Measurements from ENCODE around the gene LMAN1L. TPM values are rescaled to one million over a fixed set of nuclear protein-coding genes. Genes with fewer than 3 reads are reported as not detected.

LMAN1L gene
- total RNA-seq, 2 donors from 2014 or later: not detected

DNA sequence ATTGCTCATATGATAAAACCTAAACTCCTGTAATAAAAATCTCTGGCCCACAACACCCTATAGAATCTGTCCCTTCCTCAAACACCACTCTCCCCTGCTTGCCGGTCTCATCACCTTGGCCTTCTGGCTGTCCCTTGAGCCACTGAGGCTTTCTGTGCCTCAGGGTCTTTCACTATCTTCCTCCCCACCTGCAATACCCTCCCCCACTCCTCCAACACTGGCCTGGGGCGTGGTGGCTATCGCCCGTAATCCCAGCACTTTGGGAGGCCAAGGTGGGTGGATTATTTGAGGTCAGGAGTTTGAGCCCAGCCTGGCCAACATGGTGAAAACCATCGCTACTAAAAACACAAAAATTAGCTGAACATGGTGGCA, 34.0 kb upstream of the LMAN1L start:
- DNase-seq (no peak), ATAC-seq (no peak)
- WGBS, 2 donors: 91 to 93% methylated on average over 5 of the region's 5 CpGs
- Histone ChIP-seq H3K4me3 (no peak overlapping the region), H3K9me3 (no peaks in the 10 kb centered on the region), H3K27ac (no peak overlapping the region), H3K4me1 (peaks cover 30% of the 10 kb centered on the region), H3K36me3 (replicated peaks in 1 of 2; ENCODE audit: insufficient read depth in 1 of 2, low read depth in 2 of 2) (no peaks in the 10 kb centered on the region), H3K27me3 (no peaks in the 10 kb centered on the region)
- intact Hi-C loops (cut with DNase I): no loop called here
- TF ChIP-seq POLR2A (IDR thresholded peaks at IDR 0.05): no peak
- TF ChIP-seq, protein P1, sequence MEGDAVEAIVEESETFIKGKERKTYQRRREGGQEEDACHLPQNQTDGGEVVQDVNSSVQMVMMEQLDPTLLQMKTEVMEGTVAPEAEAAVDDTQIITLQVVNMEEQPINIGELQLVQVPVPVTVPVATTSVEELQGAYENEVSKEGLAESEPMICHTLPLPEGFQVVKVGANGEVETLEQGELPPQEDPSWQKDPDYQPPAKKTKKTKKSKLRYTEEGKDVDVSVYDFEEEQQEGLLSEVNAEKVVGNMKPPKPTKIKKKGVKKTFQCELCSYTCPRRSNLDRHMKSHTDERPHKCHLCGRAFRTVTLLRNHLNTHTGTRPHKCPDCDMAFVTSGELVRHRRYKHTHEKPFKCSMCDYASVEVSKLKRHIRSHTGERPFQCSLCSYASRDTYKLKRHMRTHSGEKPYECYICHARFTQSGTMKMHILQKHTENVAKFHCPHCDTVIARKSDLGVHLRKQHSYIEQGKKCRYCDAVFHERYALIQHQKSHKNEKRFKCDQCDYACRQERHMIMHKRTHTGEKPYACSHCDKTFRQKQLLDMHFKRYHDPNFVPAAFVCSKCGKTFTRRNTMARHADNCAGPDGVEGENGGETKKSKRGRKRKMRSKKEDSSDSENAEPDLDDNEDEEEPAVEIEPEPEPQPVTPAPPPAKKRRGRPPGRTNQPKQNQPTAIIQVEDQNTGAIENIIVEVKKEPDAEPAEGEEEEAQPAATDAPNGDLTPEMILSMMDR (IDR thresholded peaks at IDR 0.05): no peak

DNA sequence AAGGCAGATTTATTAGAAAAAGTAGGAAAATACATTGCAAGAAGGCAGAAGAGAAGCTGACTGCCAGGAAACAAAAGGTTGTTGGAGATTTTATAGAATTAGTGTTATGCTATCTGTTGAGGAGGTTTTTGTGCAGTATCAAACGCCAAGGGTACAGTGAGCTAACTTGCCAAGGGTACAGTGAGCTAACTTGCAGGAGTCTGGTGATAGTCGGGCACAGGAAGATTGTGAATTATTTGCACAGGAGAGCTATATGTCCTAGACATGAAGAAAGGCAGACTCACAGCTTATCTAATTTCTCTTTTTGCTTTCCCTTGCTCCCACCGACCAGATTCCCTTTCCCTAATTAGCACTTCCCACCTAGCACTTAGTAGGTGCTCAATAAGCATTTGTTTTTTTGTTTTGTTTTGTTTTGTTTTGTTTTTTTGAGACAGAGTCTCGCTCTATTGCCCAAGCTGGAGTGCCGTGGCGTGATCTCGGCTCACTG, 33.4 kb upstream of the LMAN1L start:
- no peaks in the 10 kb centered on the region for H3K27me3 ChIP-seq
- no peak overlapping the region for H3K4me3 ChIP-seq
- no peaks in the 10 kb centered on the region for H3K36me3 ChIP-seq (replicated peaks in 1 of 2; ENCODE audit: insufficient read depth in 1 of 2, low read depth in 2 of 2)
- ATAC-seq: no peak
- intact Hi-C loops (cut with DNase I): no loop called here
- DNase-seq: no peak
- peaks cover 36% of the 10 kb centered on the region for H3K4me1 ChIP-seq
- TF ChIP-seq, protein P1 (IDR thresholded peaks at IDR 0.05): no peak
- no peak for TF ChIP-seq POLR2A (IDR thresholded peaks at IDR 0.05)
- WGBS, 2 donors: 57 to 78% methylated on average over 7 of the region's 7 CpGs
- no peaks in the 10 kb centered on the region for H3K9me3 ChIP-seq
- no peak overlapping the region for H3K27ac ChIP-seq

DNA sequence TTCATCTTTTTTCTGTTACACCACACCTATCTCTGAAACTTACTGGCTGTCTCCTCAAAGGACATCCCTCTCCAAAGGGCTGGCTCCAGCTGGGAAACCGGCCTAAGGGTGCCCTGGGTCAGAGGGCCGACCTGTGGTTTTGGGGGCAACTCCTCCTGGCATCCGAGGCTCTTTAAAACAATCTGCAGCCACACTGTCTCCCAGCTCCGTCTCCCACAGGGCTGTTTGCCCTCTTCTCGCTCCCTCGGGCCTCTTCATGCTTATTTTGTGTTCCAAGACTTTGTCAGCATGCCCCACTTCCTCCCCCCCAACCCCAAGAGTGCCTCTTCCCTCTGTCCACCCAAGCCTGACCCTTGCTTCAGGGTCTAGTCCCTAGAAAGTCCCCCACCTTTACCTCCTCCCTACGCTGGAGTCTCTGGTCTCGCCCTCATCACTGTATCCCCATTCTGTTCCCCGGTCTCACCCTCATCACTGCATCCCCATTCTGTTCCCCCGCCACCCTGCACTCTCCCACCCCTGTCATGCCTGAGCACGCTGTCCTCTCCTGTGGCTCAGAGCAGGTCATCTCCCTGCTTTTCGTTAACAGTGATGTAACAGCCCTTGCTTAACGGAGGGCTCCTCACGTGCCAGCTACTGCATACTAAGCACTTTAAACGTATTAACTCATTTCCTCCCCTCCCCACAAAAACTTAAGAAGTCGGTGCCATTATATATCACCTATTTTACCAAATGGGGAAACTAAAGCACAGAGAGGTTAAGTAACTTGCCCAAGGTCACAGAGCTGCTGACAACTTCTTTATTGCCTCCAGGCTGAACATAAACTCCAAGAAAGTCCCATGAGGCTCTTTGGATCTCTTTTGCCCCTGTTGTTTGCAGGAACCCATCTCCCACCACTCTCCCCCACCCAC, 31.9 kb upstream of the LMAN1L start:
- Histone ChIP-seq H3K36me3 (replicated peaks in 1 of 2; ENCODE audit: insufficient read depth in 1 of 2, low read depth in 2 of 2) (no peaks in the 10 kb centered on the region), H3K27me3 (no peaks in the 10 kb centered on the region), H3K27ac (peak overlapping the region in 1 of 4 donors; percentile 27), H3K9me3 (no peaks in the 10 kb centered on the region), H3K4me3 (no peak overlapping the region), H3K4me1 (peaks cover 36% of the 10 kb centered on the region)
- DNase-seq (peak in 1 of 4 donors; percentile 56), ATAC-seq (no peak)
- intact Hi-C loops (cut with DNase I): no loop called here
- 49 to 58% methylated on average over 16 of the region's 16 CpGs for WGBS, 2 donors
- TF ChIP-seq, protein P1 (IDR thresholded peaks at IDR 0.05): no peak
- peak in 1 of 3 donors; percentile 41 for TF ChIP-seq POLR2A (IDR thresholded peaks at IDR 0.05)

DNA sequence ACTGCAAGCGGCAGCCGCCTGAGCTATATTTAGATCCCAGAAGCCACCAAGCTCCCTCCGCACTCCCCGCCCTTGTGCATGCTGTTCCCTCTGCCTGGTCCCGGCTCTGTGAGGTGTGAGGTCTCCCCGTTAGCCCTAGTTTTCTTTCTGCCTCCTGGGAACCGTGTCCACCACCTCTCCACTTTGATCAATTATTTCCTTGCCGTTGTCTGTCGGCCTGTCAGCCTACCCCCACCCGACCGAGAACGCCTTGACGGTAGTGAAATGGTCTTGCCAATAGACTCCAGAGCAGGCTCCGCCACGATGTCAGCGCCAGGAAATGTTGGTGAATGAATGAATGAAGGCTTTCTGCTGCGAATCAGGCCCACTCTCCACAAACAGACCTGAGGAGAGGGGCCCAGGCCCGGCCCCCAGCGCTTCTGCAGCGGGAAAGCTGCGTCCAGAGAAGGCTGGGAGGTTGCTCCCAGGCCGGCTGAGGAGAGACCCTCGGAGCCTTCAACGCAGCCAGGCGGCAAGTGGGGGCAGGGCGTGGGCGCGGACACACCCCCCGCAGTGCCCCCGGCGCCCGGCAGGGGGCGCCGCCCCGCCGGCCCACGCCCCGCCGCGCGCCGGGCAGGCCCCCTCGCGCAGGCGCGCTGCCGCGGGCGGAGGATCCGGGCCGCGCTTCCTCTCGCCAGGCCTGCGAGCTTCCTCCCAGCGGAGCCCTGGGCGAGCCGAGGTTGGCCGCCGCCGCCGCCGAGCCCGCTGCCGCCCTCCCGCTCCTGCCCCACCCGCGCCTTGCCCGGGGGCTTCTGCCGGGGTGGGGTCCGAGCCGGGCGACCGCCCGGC, 31.0 kb upstream of the LMAN1L start, which contains the start of gene CSK:
Gene CSK, plus strand, starts transcription at position 650 of the 828 bp plus-strand sequence. CDS start 16,218 bp downstream, outside the sequence.
- no peaks in the 10 kb centered on the region for H3K27me3 ChIP-seq
- peak within 1 kb of the TSS; percentile 65 to 80 for H3K4me3 ChIP-seq
- peaks cover 41% of the 10 kb centered on the region for H3K4me1 ChIP-seq
- DNase-seq: peak; percentile 74 to 79 (median 77)
- intact Hi-C loops (cut with DNase I): no loop called here
- WGBS, 2 donors: 1 to 2% methylated on average over 14 to 27 of the region's 74 CpGs
- no peaks in the 10 kb centered on the region for H3K36me3 ChIP-seq (replicated peaks in 1 of 2; ENCODE audit: insufficient read depth in 1 of 2, low read depth in 2 of 2)
- ATAC-seq: peak; percentile 91
- TF ChIP-seq, protein P1 (IDR thresholded peaks at IDR 0.05): peak; percentile 36 to 98 (median 57)
- TF ChIP-seq POLR2A (IDR thresholded peaks at IDR 0.05): no peak
- no peaks in the 10 kb centered on the region for H3K9me3 ChIP-seq
- H3K27ac ChIP-seq: peak within 1 kb of the TSS; percentile 48 to 79 (median 66)
